GM23338 (cell line): Measurements from ENCODE around the gene SMTNL1. TPM values are rescaled to one million over a fixed set of nuclear protein-coding genes. Genes with fewer than 3 reads are reported as not detected.

ENCODE experiments used
- ATAC-seq: fragments of 200-7000 bp; cut with Tn5 transposase; 3 replicates; pipeline ENCODE4 v1.9.1; 2020
- DNase-seq: peaks from one replicate; pipeline ENCODE4 v3.0.0-alpha.2; 2015; ENCODE audit warnings: low spot score
- H2AFZ ChIP-seq: fragments of 200-600 bp; sonication (generic); 2 replicates; pipeline ENCODE4 v1.8.0; 2016; ENCODE audit warnings: antibody characterized with exemption, mild to moderate bottlenecking, moderate library complexity
- H3F3A ChIP-seq: fragments of 200-600 bp; sonication (generic); replicated peaks from 2 replicates; pipeline ENCODE4 v1.8.0; 2017; ENCODE audit warnings: antibody characterized with exemption, mixed run types, low read depth
- H3K27ac ChIP-seq: fragments of 200-600 bp; sonication (generic); 2 replicates; pipeline ENCODE4 v1.6.1; 2016; ENCODE audit warnings: low read depth
- H3K27me3 ChIP-seq: fragments of 200-600 bp; sonication (generic); 2 replicates; pipeline ENCODE4 v1.8.0; 2016; ENCODE audit warnings: mild to moderate bottlenecking, mixed run types, moderate library complexity; ENCODE audit not compliant: insufficient read depth
- H3K36me3 ChIP-seq: fragments of 200-600 bp; sonication (generic); 2 replicates; pipeline ENCODE4 v1.8.0; 2016; ENCODE audit warnings: mild to moderate bottlenecking; ENCODE audit not compliant: insufficient read depth
- H3K4me1 ChIP-seq: fragments of 200-600 bp; sonication (generic); 2 replicates; pipeline ENCODE4 v1.8.0; 2016; ENCODE audit warnings: mild to moderate bottlenecking, moderate library complexity; ENCODE audit not compliant: insufficient read depth
- H3K4me2 ChIP-seq: fragments of 200-600 bp; sonication (generic); 2 replicates; pipeline ENCODE4 v1.7.1; 2017; ENCODE audit warnings: mixed run types
- H3K4me3 ChIP-seq: fragments of 200-600 bp; sonication (generic); 2 replicates; pipeline ENCODE4 v1.6.1; 2016; ENCODE audit warnings: mixed run types
- H3K79me2 ChIP-seq: fragments of 200-600 bp; sonication (generic); replicated peaks from 2 replicates; pipeline ENCODE4 v1.8.0; 2017; ENCODE audit warnings: mild to moderate bottlenecking; ENCODE audit not compliant: insufficient read depth
- H3K9me2 ChIP-seq: fragments of 200-600 bp; sonication (generic); 2 replicates; pipeline ENCODE4 v1.8.0; 2017; ENCODE audit not compliant: insufficient read depth
- H4K20me1 ChIP-seq: fragments of 200-600 bp; sonication (generic); replicated peaks from 2 replicates; pipeline ENCODE4 v1.8.0; 2017; ENCODE audit warnings: mild to moderate bottlenecking; ENCODE audit not compliant: insufficient read depth
- H3K27ac Mint-ChIP-seq: 2 replicates; pipeline ENCODE4 v1.8.0; 2020; ENCODE audit warnings: inconsistent platforms, mild to moderate bottlenecking, moderate library complexity, mixed read lengths
- H3K27me3 Mint-ChIP-seq: 3 replicates; pipeline ENCODE4 v1.8.0; 2022; ENCODE audit warnings: low read depth, mild to moderate bottlenecking, moderate library complexity, mixed read lengths, inconsistent platforms; ENCODE audit not compliant: insufficient read depth, poor library complexity
- H3K36me3 Mint-ChIP-seq: 3 replicates; pipeline ENCODE4 v1.8.0; 2021; ENCODE audit warnings: low read depth, mild to moderate bottlenecking, inconsistent platforms, moderate library complexity, mixed read lengths
- H3K4me1 Mint-ChIP-seq: 3 replicates; pipeline ENCODE4 v1.8.0; 2020; ENCODE audit warnings: mild to moderate bottlenecking, inconsistent platforms, mixed read lengths
- H3K4me3 Mint-ChIP-seq: 3 replicates; pipeline ENCODE4 v1.8.0; 2021; ENCODE audit warnings: moderate library complexity, mild to moderate bottlenecking, inconsistent platforms, mixed read lengths
- H3K9me3 Mint-ChIP-seq: 3 replicates; pipeline ENCODE4 v1.8.0; 2020; ENCODE audit warnings: moderate library complexity, mild to moderate bottlenecking, inconsistent platforms, mixed read lengths
- CREB1 ChIP-seq: fragments of 250-450 bp; sonication (Bioruptor Pico); IDR thresholded peaks from 2 replicates; pipeline ENCODE4 v1.5.0; 2020; ENCODE audit warnings: low read depth, mild to moderate bottlenecking, moderate library complexity
- CTCF ChIP-seq, 2 experiments: fragments of 200-600 bp in 1 of 2; sonication (generic) in 1 of 2; conservative IDR thresholded peaks; 2 replicates each; pipeline versions ENCODE4 v1.5.1 to v1.6.1; 2016 to 2017; ENCODE audit warnings: antibody characterized with exemption in 2 of 2, low read depth in 2 of 2, mild to moderate bottlenecking in 2 of 2, moderate library complexity in 1 of 2
- ETS1 ChIP-seq: IDR thresholded peaks from 2 replicates; pipeline ENCODE4 v1.6.1; 2016; ENCODE audit warnings: antibody characterized with exemption
- JUNB ChIP-seq: IDR thresholded peaks from one replicate; pipeline ENCODE4 v1.6.1; 2016; ENCODE audit warnings: antibody characterized with exemption; ENCODE audit not compliant: unreplicated experiment
- NANOG ChIP-seq: IDR thresholded peaks from 2 replicates; pipeline ENCODE4 v1.6.1; 2016; ENCODE audit warnings: antibody characterized with exemption, borderline replicate concordance
- POLR2AphosphoS5 ChIP-seq: IDR thresholded peaks from 2 replicates; pipeline ENCODE4 v1.6.1; 2016; ENCODE audit warnings: antibody characterized with exemption, low read depth
- REST ChIP-seq: IDR thresholded peaks from one replicate; pipeline ENCODE4 v1.6.1; 2018; ENCODE audit warnings: antibody characterized with exemption; ENCODE audit not compliant: unreplicated experiment
- polyA plus RNA-seq: library from polyadenylated mRNA; unstranded; fragments of >200 nt; fragmentation: Nextera tagmentation; extraction: Ambion mirVana; gene quantifications from 2 replicates; pipeline ENCODE4 v1.2.1, GENCODE V29; 2016
- total RNA-seq: library from RNA; depleted of rRNA; stranded (reverse); fragments of >200 nt; shearing (Covaris generic); gene quantifications from 2 replicates; pipeline ENCODE4 v1.2.3, GENCODE V29; 2014

The SMTNL1 gene
- total and polyA plus RNA-seq, 2 experiments from 2014 or later, result 0.31 to 0.70 TPM

GRCh38 chr11:57512646-57513451 is 24.5 kb upstream of the SMTNL1 start:
- no peaks in the 10 kb centered on the region for H3K9me2 ChIP-seq
- peak overlapping the region; percentile 86 for H3K4me3 ChIP-seq
- H3K4me1 Mint-ChIP-seq, result peaks cover 26% of the 10 kb centered on the region
- no peak overlapping the region for H2AFZ ChIP-seq
- H3K27me3 Mint-ChIP-seq, result peaks cover 11% of the 10 kb centered on the region
- DNase-seq (no peak), ATAC-seq (no peak)
- H3K4me2 ChIP-seq, result peak overlapping the region; percentile 97
- TF ChIP-seq NANOG (no peak), CTCF (conservative IDR thresholded peaks at IDR 0.05; ENCODE audit: low read depth in 2 of 2) (0 out of 4 replicates have a peak, but pooled peaks of 1 of the 2 experiments have one; percentile 5)
- peaks cover 17% of the 10 kb centered on the region for H3K27me3 ChIP-seq
- H3K4me1 ChIP-seq, result peaks cover 11% of the 10 kb centered on the region
- no peak overlapping the region for H3K27ac ChIP-seq
- H3K36me3 ChIP-seq, result no peaks in the 10 kb centered on the region
- H3K27ac Mint-ChIP-seq, result no peak overlapping the region
- H4K20me1 ChIP-seq, result no peaks in the 10 kb centered on the region
- peak overlapping the region; percentile 89 for H3K4me3 Mint-ChIP-seq
- H3K79me2 ChIP-seq, result peaks cover 31% of the 10 kb centered on the region
- H3K9me3 Mint-ChIP-seq, result no peaks in the 10 kb centered on the region
- peaks cover 19% of the 10 kb centered on the region for H3K36me3 Mint-ChIP-seq
- peaks cover 9% of the 10 kb centered on the region; the same call in 1 of the 2 replicates for H3F3A ChIP-seq

DNA sequence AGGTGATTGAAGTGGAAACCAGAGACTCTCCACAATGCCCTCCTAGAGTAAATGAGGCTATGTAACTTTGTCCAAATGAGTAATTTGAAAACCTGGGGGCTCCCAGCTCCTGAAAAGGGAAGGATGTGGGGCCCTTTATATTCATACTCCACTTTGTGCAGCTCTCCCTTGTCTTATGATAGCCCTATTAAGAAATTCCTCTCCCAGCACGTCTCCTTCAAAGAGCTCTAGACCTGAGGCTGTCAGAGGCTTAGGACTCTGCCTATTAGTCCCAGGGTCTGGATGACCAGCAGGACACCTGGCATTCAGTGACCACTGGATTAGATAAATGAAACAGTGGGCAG is 24.0 kb upstream of the SMTNL1 start:
- H4K20me1 ChIP-seq, result no peaks in the 10 kb centered on the region
- H3K9me3 Mint-ChIP-seq, result no peaks in the 10 kb centered on the region
- no peaks in the 10 kb centered on the region for H3K9me2 ChIP-seq
- H3K27ac Mint-ChIP-seq, result no peak overlapping the region
- H3K4me3 Mint-ChIP-seq, result peak overlapping the region; percentile 89
- peaks cover 17% of the 10 kb centered on the region for H3K27me3 ChIP-seq
- peaks cover 26% of the 10 kb centered on the region for H3K4me1 Mint-ChIP-seq
- DNase-seq (no peak), ATAC-seq (no peak)
- peak overlapping the region; percentile 97 for H3K4me2 ChIP-seq
- no peak overlapping the region for H2AFZ ChIP-seq
- H3F3A ChIP-seq, result peaks cover 9% of the 10 kb centered on the region; the same call in 1 of the 2 replicates
- no peak overlapping the region for H3K27ac ChIP-seq
- peaks cover 19% of the 10 kb centered on the region for H3K36me3 Mint-ChIP-seq
- H3K27me3 Mint-ChIP-seq, result peaks cover 11% of the 10 kb centered on the region
- H3K4me1 ChIP-seq, result peaks cover 11% of the 10 kb centered on the region
- H3K4me3 ChIP-seq, result peak overlapping the region; percentile 86
- H3K79me2 ChIP-seq, result peaks cover 31% of the 10 kb centered on the region
- no peaks in the 10 kb centered on the region for H3K36me3 ChIP-seq
- TF ChIP-seq REST (no peak), CTCF (conservative IDR thresholded peaks at IDR 0.05; ENCODE audit: low read depth in 2 of 2) (no peak), ETS1 (no peak), CREB1 (CRISPR knock-in tag) (no peak), POLR2AphosphoS5 (no peak), JUNB (no peak)
